Chondrocyte (in vitro differentiated cells): ENCODE measurements around the gene ZFYVE26. TPM values are rescaled to one million over a fixed set of nuclear protein-coding genes. Genes with fewer than 3 reads are reported as not detected.

Source experiments
- DNase-seq: peaks from one replicate; pipeline ENCODE4 v3.0.0; 2021; ENCODE audit warnings: mixed read lengths, low spot score
- H3K27ac Mint-ChIP-seq: one replicate; pipeline ENCODE4 v1.8.0; 2021; ENCODE audit warnings: mild to moderate bottlenecking, moderate library complexity, mixed read lengths; ENCODE audit not compliant: unreplicated experiment
- H3K27me3 Mint-ChIP-seq: 2 replicates; pipeline ENCODE4 v1.8.0; 2021; ENCODE audit warnings: low read depth, mixed read lengths
- H3K36me3 Mint-ChIP-seq: 2 replicates; pipeline ENCODE4 v1.8.0; 2021; ENCODE audit warnings: low read depth, mixed read lengths
- H3K4me1 Mint-ChIP-seq: 2 replicates; pipeline ENCODE4 v1.8.0; 2021; ENCODE audit warnings: low read depth, mild to moderate bottlenecking, mixed read lengths
- H3K4me3 Mint-ChIP-seq: one replicate; pipeline ENCODE4 v1.8.0; 2021; ENCODE audit warnings: mild to moderate bottlenecking, moderate library complexity, mixed read lengths; ENCODE audit not compliant: unreplicated experiment
- H3K9me3 Mint-ChIP-seq: 2 replicates; pipeline ENCODE4 v1.8.0; 2021; ENCODE audit warnings: low read depth, mixed read lengths
- CTCF ChIP-seq: fragments of 200-600 bp; sonication (generic); IDR thresholded peaks from 2 replicates; pipeline ENCODE4 v1.5.0; 2021; ENCODE audit warnings: antibody characterized with exemption, mild to moderate bottlenecking, moderate library complexity
- total RNA-seq: library from RNA; stranded (reverse); gene quantifications from 3 replicates; pipeline ENCODE4 v1.2.1, GENCODE V29; 2021

Gene ZFYVE26
- total RNA-seq, 1 donor from 2014 or later, result 26.2 TPM

GRCh38 chr14:67837011-67837624 is 20.7 kb upstream of the ZFYVE26 start:
- peak; percentile 87 for TF ChIP-seq CTCF
- H3K9me3 Mint-ChIP-seq, result no peaks in the 10 kb centered on the region
- H3K27me3 Mint-ChIP-seq, result no peaks in the 10 kb centered on the region
- no peaks in the 10 kb centered on the region for H3K36me3 Mint-ChIP-seq
- no peak for DNase-seq
- H3K4me1 Mint-ChIP-seq, result no peaks in the 10 kb centered on the region
- no peak overlapping the region for H3K4me3 Mint-ChIP-seq
- H3K27ac Mint-ChIP-seq, result no peak overlapping the region

GRCh38 chr14:67835596-67835995 is 19.2 kb upstream of the ZFYVE26 start:
- Mint-ChIP-seq H3K4me1 (no peaks in the 10 kb centered on the region), H3K27me3 (no peaks in the 10 kb centered on the region), H3K27ac (no peak overlapping the region), H3K9me3 (no peaks in the 10 kb centered on the region), H3K4me3 (no peak overlapping the region), H3K36me3 (peaks cover under 1% of the 10 kb centered on the region)
- TF ChIP-seq CTCF, result no peak
- DNase-seq, result no peak

- H3K27ac Mint-ChIP-seq, result no peak overlapping the region
- H3K4me3 Mint-ChIP-seq, result no peak overlapping the region
- no peaks in the 10 kb centered on the region for H3K4me1 Mint-ChIP-seq
- peaks cover 6% of the 10 kb centered on the region for H3K9me3 Mint-ChIP-seq
- no peak for DNase-seq
- TF ChIP-seq CTCF, result no peak
- peaks cover 2% of the 10 kb centered on the region for H3K36me3 Mint-ChIP-seq
- no peaks in the 10 kb centered on the region for H3K27me3 Mint-ChIP-seq
Observed at GRCh38 chr14:67833403-67833802, 17.0 kb upstream of the ZFYVE26 start.

- H3K9me3 Mint-ChIP-seq, result peaks cover 10% of the 10 kb centered on the region
- H3K27me3 Mint-ChIP-seq, result no peaks in the 10 kb centered on the region
- no peaks in the 10 kb centered on the region for H3K4me1 Mint-ChIP-seq
- no peak for TF ChIP-seq CTCF
- H3K27ac Mint-ChIP-seq, result no peak overlapping the region
- H3K4me3 Mint-ChIP-seq, result no peak overlapping the region
- H3K36me3 Mint-ChIP-seq, result peaks cover 2% of the 10 kb centered on the region
- DNase-seq, result no peak
Observed at GRCh38 chr14:67831113-67831512, 14.7 kb upstream of the ZFYVE26 start.

DNA sequence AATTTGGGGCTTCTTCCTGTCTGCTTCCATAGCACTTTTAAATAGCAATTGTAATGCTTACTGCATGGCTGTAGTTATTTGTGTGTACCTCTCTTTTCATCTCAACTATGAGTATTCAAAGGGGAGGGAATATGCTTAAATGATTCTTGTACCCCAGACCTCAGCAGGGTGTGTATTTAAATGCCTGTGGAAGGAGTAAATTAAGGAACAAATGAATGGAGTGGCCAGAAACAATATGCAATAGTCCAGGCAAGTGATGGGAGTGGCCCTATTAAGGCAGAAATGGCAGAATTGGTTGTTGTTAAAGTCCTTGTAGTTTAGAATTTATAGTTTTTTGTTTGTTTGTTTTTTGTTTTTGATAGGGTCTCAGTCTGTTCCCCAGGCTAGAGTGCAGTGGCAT is 4.7 kb upstream of the ZFYVE26 start:
- no peaks in the 10 kb centered on the region for H3K9me3 Mint-ChIP-seq
- no peak overlapping the region for H3K27ac Mint-ChIP-seq
- H3K4me1 Mint-ChIP-seq, result peaks cover 19% of the 10 kb centered on the region

More for the DNA sequence above, 4.7 kb upstream of the ZFYVE26 start:
- TF ChIP-seq CTCF, result no peak
- H3K27me3 Mint-ChIP-seq, result no peaks in the 10 kb centered on the region
- DNase-seq, result no peak
- no peak overlapping the region for H3K4me3 Mint-ChIP-seq
- no peaks in the 10 kb centered on the region for H3K36me3 Mint-ChIP-seq
